ENCODE measurements around the gene AFF3.

The AFF3 gene

DNA sequence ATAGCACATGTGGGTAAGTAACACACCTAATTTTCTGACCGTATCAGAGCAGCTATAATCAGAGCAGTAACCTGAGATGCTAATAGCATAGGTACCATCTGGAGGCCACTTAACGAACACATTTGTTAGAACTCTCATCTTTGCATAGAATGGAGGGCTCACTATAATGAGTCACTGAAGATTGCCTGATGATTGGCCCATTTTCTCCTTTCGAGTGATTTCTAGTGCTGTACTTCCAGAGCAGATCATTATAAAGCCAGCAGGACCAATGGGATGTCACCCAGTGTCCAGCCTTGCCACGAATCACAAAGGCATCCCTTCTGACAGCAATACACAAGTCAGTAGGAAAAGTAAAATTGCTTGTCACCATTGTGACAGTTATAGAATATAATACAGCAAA, 570.9 kb downstream of the AFF3 start:
- Histone ChIP-seq H3K9me2 (ENCODE audit: low read depth, low read length) (no peaks in the 10 kb centered on the region), H3K4me3 (ENCODE audit: low read depth, low read length, poor library complexity, severe bottlenecking) (no peak overlapping the region), H3K4me1 (ENCODE audit: insufficient read depth, low read length, severe bottlenecking) (no peaks in the 10 kb centered on the region), H2AFZ (ENCODE audit: low read length) (no peak overlapping the region), H3K9me3 (ENCODE audit: low read length) (no peaks in the 10 kb centered on the region), H3F3A (ENCODE audit: insufficient read depth, low read length) (no peaks in the 10 kb centered on the region), H3K27ac (ENCODE audit: low read depth, low read length, poor library complexity, severe bottlenecking) (no peak overlapping the region), H3K27me3 (ENCODE audit: insufficient read depth, low read length) (no peaks in the 10 kb centered on the region), H3K4me2 (ENCODE audit: low read length) (no peak overlapping the region), H4K20me1 (ENCODE audit: insufficient read depth, low read length) (no peaks in the 10 kb centered on the region), H3K9ac (ENCODE audit: low read length) (no peak overlapping the region), H3K36me3 (ENCODE audit: insufficient read depth, low read length) (peaks cover 87% of the 10 kb centered on the region), H3K79me2 (ENCODE audit: insufficient read depth, low read length) (no peaks in the 10 kb centered on the region)
- no peak for TF ChIP-seq EZH2 (IDR thresholded peaks at IDR 0.05; ENCODE audit: borderline replicate concordance, low read length)
- TF ChIP-seq, protein P1, sequence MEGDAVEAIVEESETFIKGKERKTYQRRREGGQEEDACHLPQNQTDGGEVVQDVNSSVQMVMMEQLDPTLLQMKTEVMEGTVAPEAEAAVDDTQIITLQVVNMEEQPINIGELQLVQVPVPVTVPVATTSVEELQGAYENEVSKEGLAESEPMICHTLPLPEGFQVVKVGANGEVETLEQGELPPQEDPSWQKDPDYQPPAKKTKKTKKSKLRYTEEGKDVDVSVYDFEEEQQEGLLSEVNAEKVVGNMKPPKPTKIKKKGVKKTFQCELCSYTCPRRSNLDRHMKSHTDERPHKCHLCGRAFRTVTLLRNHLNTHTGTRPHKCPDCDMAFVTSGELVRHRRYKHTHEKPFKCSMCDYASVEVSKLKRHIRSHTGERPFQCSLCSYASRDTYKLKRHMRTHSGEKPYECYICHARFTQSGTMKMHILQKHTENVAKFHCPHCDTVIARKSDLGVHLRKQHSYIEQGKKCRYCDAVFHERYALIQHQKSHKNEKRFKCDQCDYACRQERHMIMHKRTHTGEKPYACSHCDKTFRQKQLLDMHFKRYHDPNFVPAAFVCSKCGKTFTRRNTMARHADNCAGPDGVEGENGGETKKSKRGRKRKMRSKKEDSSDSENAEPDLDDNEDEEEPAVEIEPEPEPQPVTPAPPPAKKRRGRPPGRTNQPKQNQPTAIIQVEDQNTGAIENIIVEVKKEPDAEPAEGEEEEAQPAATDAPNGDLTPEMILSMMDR (IDR thresholded peaks at IDR 0.05; ENCODE audit: low read length): no peak

DNA sequence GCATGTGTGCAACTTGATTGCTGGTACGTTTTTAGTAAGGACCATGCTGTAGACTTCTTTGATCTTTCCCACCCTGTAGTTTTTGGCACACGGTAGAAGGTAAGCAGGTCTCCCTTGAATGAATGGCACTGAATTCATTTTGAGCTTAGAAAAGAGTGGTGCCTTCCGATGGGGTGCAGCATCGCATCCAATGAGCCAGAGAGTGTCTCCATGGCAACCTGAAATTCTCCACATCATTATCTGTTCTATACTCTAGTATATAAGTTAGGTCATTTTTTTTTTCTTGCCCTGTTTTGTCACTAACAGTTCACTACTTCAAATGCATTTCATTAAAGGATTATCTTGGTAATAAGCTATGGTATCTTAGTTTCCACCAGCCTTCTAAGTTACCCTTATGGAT, 571.4 kb downstream of the AFF3 start:
- no peaks in the 10 kb centered on the region for H3K9me3 ChIP-seq (ENCODE audit: low read length)
- H3F3A ChIP-seq (ENCODE audit: insufficient read depth, low read length): no peaks in the 10 kb centered on the region
- no peaks in the 10 kb centered on the region for H4K20me1 ChIP-seq (ENCODE audit: insufficient read depth, low read length)
- H3K79me2 ChIP-seq (ENCODE audit: insufficient read depth, low read length): no peaks in the 10 kb centered on the region
- no peaks in the 10 kb centered on the region for H3K9me2 ChIP-seq (ENCODE audit: low read depth, low read length)
- H3K27me3 ChIP-seq (ENCODE audit: insufficient read depth, low read length): no peaks in the 10 kb centered on the region
- no peak overlapping the region for H3K9ac ChIP-seq (ENCODE audit: low read length)
- no peak overlapping the region for H2AFZ ChIP-seq (ENCODE audit: low read length)
- H3K36me3 ChIP-seq (ENCODE audit: insufficient read depth, low read length): peaks cover 88% of the 10 kb centered on the region
- TF ChIP-seq, protein P1 (IDR thresholded peaks at IDR 0.05; ENCODE audit: low read length): no peak
- no peak for TF ChIP-seq EZH2 (IDR thresholded peaks at IDR 0.05; ENCODE audit: borderline replicate concordance, low read length)
- no peaks in the 10 kb centered on the region for H3K4me1 ChIP-seq (ENCODE audit: insufficient read depth, low read length, severe bottlenecking)
- H3K4me2 ChIP-seq (ENCODE audit: low read length): no peak overlapping the region
- no peak overlapping the region for H3K4me3 ChIP-seq (ENCODE audit: low read depth, low read length, poor library complexity, severe bottlenecking)
- no peak overlapping the region for H3K27ac ChIP-seq (ENCODE audit: low read depth, low read length, poor library complexity, severe bottlenecking)

DNA sequence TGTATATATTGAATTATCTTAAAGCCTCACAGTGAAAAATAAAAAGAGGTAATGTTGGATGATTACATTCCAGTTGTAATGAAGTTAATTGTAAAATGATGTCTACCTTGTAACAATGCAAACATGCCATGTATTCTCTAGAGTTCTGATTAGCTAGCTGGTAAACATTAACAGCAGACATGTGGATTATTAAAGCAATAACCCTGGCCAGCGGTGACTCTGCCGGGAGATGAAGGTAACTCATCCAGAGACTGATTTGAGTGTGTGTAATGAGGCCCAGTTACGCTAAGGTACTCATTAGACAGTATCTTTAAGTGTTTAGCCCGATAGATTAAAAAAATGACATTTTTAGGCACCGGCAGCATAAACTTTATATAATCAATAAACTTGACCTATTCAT, 573.0 kb downstream of the AFF3 start:
- Histone ChIP-seq H3K4me2 (ENCODE audit: low read length) (no peak overlapping the region), H4K20me1 (ENCODE audit: insufficient read depth, low read length) (no peaks in the 10 kb centered on the region), H2AFZ (ENCODE audit: low read length) (no peak overlapping the region), H3K4me1 (ENCODE audit: insufficient read depth, low read length, severe bottlenecking) (no peaks in the 10 kb centered on the region), H3K79me2 (ENCODE audit: insufficient read depth, low read length) (no peaks in the 10 kb centered on the region), H3K4me3 (ENCODE audit: low read depth, low read length, poor library complexity, severe bottlenecking) (no peak overlapping the region), H3K27me3 (ENCODE audit: insufficient read depth, low read length) (no peaks in the 10 kb centered on the region), H3K9me3 (ENCODE audit: low read length) (no peaks in the 10 kb centered on the region), H3K9ac (ENCODE audit: low read length) (no peak overlapping the region), H3K9me2 (ENCODE audit: low read depth, low read length) (no peaks in the 10 kb centered on the region), H3F3A (ENCODE audit: insufficient read depth, low read length) (no peaks in the 10 kb centered on the region), H3K36me3 (ENCODE audit: insufficient read depth, low read length) (peaks cover 93% of the 10 kb centered on the region), H3K27ac (ENCODE audit: low read depth, low read length, poor library complexity, severe bottlenecking) (no peak overlapping the region)
- no peak for TF ChIP-seq EZH2 (IDR thresholded peaks at IDR 0.05; ENCODE audit: borderline replicate concordance, low read length)
- TF ChIP-seq, protein P1 (IDR thresholded peaks at IDR 0.05; ENCODE audit: low read length): no peak

Data from OCI-LY1 (cell line).